ENCODE data around the gene ALPL. TPM values are rescaled to one million over a fixed set of nuclear protein-coding genes. Genes with fewer than 3 reads are reported as not detected.

ALPL gene
- total and polyA plus RNA-seq, 2 of the 4 experiments (the other 2 are of a cell fraction): 0.54 to 2.2 TPM

- Histone ChIP-seq H3K23ac (ENCODE audit: low read depth, low read length) (no peak overlapping the region), H3K36me3 (ENCODE audit: control insufficient read depth, insufficient read depth, low read length) (no peaks in the 10 kb centered on the region), H3K9me3 (ENCODE audit: control insufficient read depth, insufficient read depth, low read length) (no peaks in the 10 kb centered on the region), H2BK5ac (ENCODE audit: low read depth, low read length, poor library complexity, severe bottlenecking) (no peak overlapping the region), H4K20me1 (ENCODE audit: insufficient read depth, low read length) (no peaks in the 10 kb centered on the region), H2AK5ac (ENCODE audit: low read depth, low read length) (no peak overlapping the region), H3K27me3 (ENCODE audit: control insufficient read depth, insufficient read depth, low read length) (peaks cover 78% of the 10 kb centered on the region), H3K27ac (ENCODE audit: insufficient read depth, low read length) (no peak overlapping the region), H2BK120ac (ENCODE audit: low read depth, low read length) (no peak overlapping the region), H3K9me1 (ENCODE audit: insufficient read depth, low read length) (0 out of 2 replicates have a peak, but pooled peaks cover 3% of the 10 kb centered on the region), H3K4ac (ENCODE audit: low read depth, low read length) (no peak overlapping the region), H3K4me1 (ENCODE audit: control insufficient read depth, insufficient read depth, low read length) (no peaks in the 10 kb centered on the region; the same call in 1 of the 2 replicates), H2BK20ac (ENCODE audit: low read depth, low read length) (no peak overlapping the region), H2AK9ac (replicated peaks; ENCODE audit: low read depth, low read length, poor library complexity) (peak overlapping the region; percentile 24), H2AFZ (replicated peaks; ENCODE audit: low read length, poor library complexity) (no peak overlapping the region), H4K8ac (ENCODE audit: low read depth in 2 of 2, low read length in 2 of 2) (no peak overlapping the region), H3K14ac (replicated peaks; ENCODE audit: low read depth, low read length) (no peak overlapping the region), H2BK15ac (ENCODE audit: low read depth, low read length) (no peak overlapping the region), H3K4me2 (ENCODE audit: low read depth, low read length) (no peak overlapping the region), H3K56ac (ENCODE audit: extremely low read depth, insufficient read depth, low read length) (no peak overlapping the region), H3K9ac (ENCODE audit: low read depth, low read length) (no peak overlapping the region), H3K79me1 (ENCODE audit: low read depth in 1 of 2, low read length in 2 of 2) (no peaks in the 10 kb centered on the region), H4K91ac (ENCODE audit: insufficient read depth, low read depth, low read length) (no peak overlapping the region), H4K5ac (ENCODE audit: low read depth, low read length) (no peak overlapping the region), H3K4me3 (ENCODE audit: insufficient read depth, low read depth, low read length) (no peak overlapping the region), H3K18ac (ENCODE audit: low read depth, low read length) (no peak overlapping the region)
- no TSS peak for BruUV-seq (replicated peaks)
- ATAC-seq (ENCODE audit: low read depth): no peak
- dilution Hi-C loops (cut with HindIII; ENCODE audit: low sequenced_read_pairs, unreplicated experiment) (no loop called here), intact Hi-C loops (cut with micrococcal nuclease) (no loop called here), in situ Hi-C loops (cut with MboI; ENCODE audit: low sequenced_read_pairs) (no loop called here)
- ChIA-PET CTCF (no interaction called here), POLR2A (ENCODE audit: unreplicated experiment) (no interaction called here)
- WGBS, 2 experiments (ENCODE audit: extremely low coverage in 2 of 2, insufficient read length in 1 of 2): no CpG with 5 or more reads among the region's 12 CpGs
- TF ChIP-seq CTCF (conservative IDR thresholded peaks at IDR 0.05; ENCODE audit: low read depth, low read length) (no peak), MXI1 (IDR thresholded peaks at IDR 0.05; ENCODE audit: borderline replicate concordance, low read depth, low read length) (no peak), RCOR1 (IDR thresholded peaks at IDR 0.05; ENCODE audit: insufficient replicate concordance, low read length) (no peak), MAZ (IDR thresholded peaks at IDR 0.05; ENCODE audit: borderline replicate concordance, low read depth, low read length) (no peak), POLR2A (IDR thresholded peaks at IDR 0.05; ENCODE audit: low read depth, low read length) (no peak), FOS (IDR thresholded peaks at IDR 0.05; ENCODE audit: low read depth, low read length) (no peak), MAFK (IDR thresholded peaks at IDR 0.05; ENCODE audit: low read depth, low read length) (no peak), RAD21 (IDR thresholded peaks at IDR 0.05; ENCODE audit: low read length) (no peak), USF2 (IDR thresholded peaks at IDR 0.05; ENCODE audit: low read depth, low read length) (no peak), NFE2L2 (IDR thresholded peaks at IDR 0.05; ENCODE audit: low read depth, low read length) (no peak), CEBPB (IDR thresholded peaks at IDR 0.05; ENCODE audit: low read depth, low read length) (no peak), BHLHE40 (IDR thresholded peaks at IDR 0.05; ENCODE audit: low read depth, low read length) (no peak), SMC3 (IDR thresholded peaks at IDR 0.05; ENCODE audit: low read depth, low read length) (no peak), CHD1 (IDR thresholded peaks at IDR 0.05; ENCODE audit: low read depth, low read length) (no peak), RFX5 (IDR thresholded peaks at IDR 0.05; ENCODE audit: low read depth, low read length) (no peak), ELK1 (IDR thresholded peaks at IDR 0.05; ENCODE audit: borderline replicate concordance, low read depth, low read length) (no peak)
- DNase-seq: no peak
These were observed 110.8 kb downstream of the ALPL start for GRCh38 chr1:21620011-21620410.

Data from IMR-90 (cell line).